Lung (tissue), 12 donors: ENCODE data around the gene URM1. TPM values are rescaled to one million over a fixed set of nuclear protein-coding genes. Genes with fewer than 3 reads are reported as not detected.

Experiments
- ATAC-seq: fragments of 200-7000 bp; cut with Tn5 transposase; one replicate; pipeline ENCODE4 v1.9.1; 2020; ENCODE audit warnings: moderate number of reproducible peaks; ENCODE audit not compliant: insufficient read depth, low FRiP score
- DNase-seq, 3 donors: peaks; one replicate each; pipeline ENCODE4 v3.0.0-alpha.2; 2013 to 2017
- H3K27ac ChIP-seq, 2 donors: one replicate each; pipeline ENCODE4 v1.5.1; 2013; ENCODE audit warnings: mild to moderate bottlenecking in 2 of 2, moderate library complexity in 2 of 2, control low read depth in 1 of 2, inconsistent platforms in 1 of 2, low read depth in 1 of 2, low read length in 1 of 2
- H3K27me3 ChIP-seq, 3 donors: one replicate each; pipeline ENCODE4 v1.5.1; 2013; ENCODE audit warnings: low read length in 2 of 3; ENCODE audit not compliant: control insufficient read depth in 3 of 3, insufficient read depth in 3 of 3
- H3K36me3 ChIP-seq, 4 donors: one replicate each; pipeline ENCODE4 v1.5.1; 2013; ENCODE audit warnings: low read length in 4 of 4, mild to moderate bottlenecking in 1 of 4, moderate library complexity in 1 of 4; ENCODE audit not compliant: control insufficient read depth in 4 of 4, insufficient read depth in 4 of 4
- H3K4me1 ChIP-seq, 5 donors: one replicate each; pipeline ENCODE4 v1.5.1; 2013; ENCODE audit warnings: low read length in 5 of 5, mild to moderate bottlenecking in 2 of 5, moderate library complexity in 1 of 5; ENCODE audit not compliant: control insufficient read depth in 5 of 5, insufficient read depth in 5 of 5
- H3K4me3 ChIP-seq: one replicate; pipeline ENCODE4 v1.5.1; 2013; ENCODE audit warnings: mild to moderate bottlenecking, control low read depth, moderate library complexity
- H3K9ac ChIP-seq, 2 donors: one replicate each; pipeline ENCODE4 v1.5.1; 2013; ENCODE audit warnings: low read length in 2 of 2, control low read depth in 1 of 2; ENCODE audit not compliant: insufficient read depth in 1 of 2
- H3K9me3 ChIP-seq, 4 donors: one replicate each; pipeline ENCODE4 v1.5.1; 2013; ENCODE audit warnings: low read length in 3 of 4, mild to moderate bottlenecking in 1 of 4, moderate library complexity in 1 of 4; ENCODE audit not compliant: control insufficient read depth in 4 of 4, insufficient read depth in 3 of 4
- CTCF ChIP-seq: IDR thresholded peaks from 2 replicates; pipeline ENCODE4 v1.5.1; 2012; ENCODE audit warnings: mild to moderate bottlenecking; ENCODE audit errors: control extremely low read depth, extremely low read depth
- WGBS, 2 donors: extraction: QIAGEN DNeasy Blood & Tissue Kit; methylation state at CpG; one replicate each; pipeline ENCODE4 v1.1.7; 2013; 5-methylcytosine and 5-hydroxymethylcytosine counted together
- polyA plus RNA-seq, 2 donors: library from polyadenylated mRNA; stranded (reverse); fragments of 200-250 nt; gene quantifications; one replicate each; pipeline ENCODE4 v1.2.1, GENCODE V29; 2013
- total RNA-seq, 2 donors: library from RNA; depleted of rRNA in 1 of 2; stranded (reverse); fragments of >200 nt in 1 of 2; gene quantifications; one replicate each; pipeline ENCODE4 v1.2.1, GENCODE V29; 2014 to 2021
- donor health status: control.
- donor health status: control.
- donor health status: Bipolar disorder and iron deficiency.
- donor health status: healthy.
- donor health status: DM: yes; HTN: yes; CAD: no.

The URM1 gene
- total and polyA plus RNA-seq, 4 donors: 35.1 to 67.2 (median 61.3) TPM

GRCh38 chr9:128361986-128362646, 9.1 kb upstream of the URM1 start:
- WGBS, 2 donors: 9 to 10% methylated on average over 20 of the region's 20 CpGs
- Histone ChIP-seq H3K9me3 (no peaks in the 10 kb centered on the region), H3K4me1 (peaks cover 0 to 18% (median 2%) of the 10 kb centered on the region in 5 donors), H3K27ac (peak overlapping the region in 1 of 2 donors; percentile 79), H3K27me3 (no peaks in the 10 kb centered on the region), H3K9ac (no peak overlapping the region), H3K36me3 (peaks cover 0 to 6% (median under 1%) of the 10 kb centered on the region in 4 donors), H3K4me3 (peak overlapping the region; percentile 54)
- ATAC-seq (peak; percentile 82), DNase-seq (peak; percentile 87 to 90 (median 89))
- peak; percentile 91 for TF ChIP-seq CTCF

- no peaks in the 10 kb centered on the region for H3K9me3 ChIP-seq
- no peaks in the 10 kb centered on the region for H3K27me3 ChIP-seq
- H3K27ac ChIP-seq: peak overlapping the region in 1 of 2 donors; percentile 24
- H3K4me1 ChIP-seq: peaks cover 0 to 18% (median 2%) of the 10 kb centered on the region in 5 donors
- H3K36me3 ChIP-seq: peaks cover 0 to 6% (median under 1%) of the 10 kb centered on the region in 4 donors
- no peak overlapping the region for H3K4me3 ChIP-seq
- DNase-seq: no peak
- 82 to 89% methylated on average over 3 of the region's 3 CpGs for WGBS, 2 donors
- ATAC-seq: no peak
- H3K9ac ChIP-seq: no peak overlapping the region
- TF ChIP-seq CTCF: no peak
Observed at GRCh38 chr9:128362774-128363173, 8.4 kb upstream of the URM1 start.

GRCh38 chr9:128365525-128365924, 5.6 kb upstream of the URM1 start:
- no peak for TF ChIP-seq CTCF
- ATAC-seq (no peak), DNase-seq (no peak)
- 87 to 91% methylated on average over 4 of the region's 4 CpGs for WGBS, 2 donors
- Histone ChIP-seq H3K4me1 (peaks cover 0 to 22% (median 5%) of the 10 kb centered on the region in 5 donors), H3K27me3 (no peaks in the 10 kb centered on the region), H3K36me3 (peaks cover 0 to 1% (median 0%) of the 10 kb centered on the region in 4 donors), H3K9ac (peak overlapping the region in 1 of 2 donors; percentile 46), H3K27ac (no peak overlapping the region), H3K4me3 (no peak overlapping the region), H3K9me3 (no peaks in the 10 kb centered on the region)
